ENCODE results near the gene MTF2. TPM values are rescaled to one million over a fixed set of nuclear protein-coding genes. Genes with fewer than 3 reads are reported as not detected.

The MTF2 gene
- total RNA-seq, 6 experiments from 2014 or later: 4.5 to 9.3 (median 7.1) TPM

DNA sequence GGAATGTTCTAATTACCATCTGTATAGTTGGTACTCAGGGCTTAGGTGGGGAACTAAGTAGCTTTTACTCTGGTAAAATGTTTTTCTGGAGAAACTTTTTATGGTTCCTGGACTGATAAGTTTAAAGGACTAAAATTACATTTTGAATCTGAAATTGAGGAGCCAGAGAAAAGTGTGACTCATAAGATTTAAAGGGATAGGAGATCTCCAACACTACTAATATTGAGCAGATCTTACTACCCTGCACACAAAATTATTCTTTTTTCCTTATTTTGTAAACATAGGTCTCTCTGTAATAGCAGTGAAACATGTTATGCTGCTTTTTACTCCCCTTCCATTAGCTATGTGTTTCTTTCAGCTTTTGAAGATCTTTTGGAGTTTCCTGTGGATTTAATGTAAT lies 32.5 kb downstream of the MTF2 start:
- intact Hi-C loops (cut with DNase I): no loop called here
- Histone ChIP-seq H3K9me3 (no peaks in the 10 kb centered on the region), H3K4me3 (no peak overlapping the region), H3K36me3 (peaks cover 0 to 3% (median under 1%) of the 10 kb centered on the region in 4 donors), H3K4me1 (no peaks in the 10 kb centered on the region), H3K27ac (no peak overlapping the region), H3K27me3 (no peaks in the 10 kb centered on the region)
- no peak for ATAC-seq
- DNase-seq: no peak
- TF ChIP-seq, protein P1, sequence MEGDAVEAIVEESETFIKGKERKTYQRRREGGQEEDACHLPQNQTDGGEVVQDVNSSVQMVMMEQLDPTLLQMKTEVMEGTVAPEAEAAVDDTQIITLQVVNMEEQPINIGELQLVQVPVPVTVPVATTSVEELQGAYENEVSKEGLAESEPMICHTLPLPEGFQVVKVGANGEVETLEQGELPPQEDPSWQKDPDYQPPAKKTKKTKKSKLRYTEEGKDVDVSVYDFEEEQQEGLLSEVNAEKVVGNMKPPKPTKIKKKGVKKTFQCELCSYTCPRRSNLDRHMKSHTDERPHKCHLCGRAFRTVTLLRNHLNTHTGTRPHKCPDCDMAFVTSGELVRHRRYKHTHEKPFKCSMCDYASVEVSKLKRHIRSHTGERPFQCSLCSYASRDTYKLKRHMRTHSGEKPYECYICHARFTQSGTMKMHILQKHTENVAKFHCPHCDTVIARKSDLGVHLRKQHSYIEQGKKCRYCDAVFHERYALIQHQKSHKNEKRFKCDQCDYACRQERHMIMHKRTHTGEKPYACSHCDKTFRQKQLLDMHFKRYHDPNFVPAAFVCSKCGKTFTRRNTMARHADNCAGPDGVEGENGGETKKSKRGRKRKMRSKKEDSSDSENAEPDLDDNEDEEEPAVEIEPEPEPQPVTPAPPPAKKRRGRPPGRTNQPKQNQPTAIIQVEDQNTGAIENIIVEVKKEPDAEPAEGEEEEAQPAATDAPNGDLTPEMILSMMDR (IDR thresholded peaks at IDR 0.05): no peak
- TF ChIP-seq POLR2A (IDR thresholded peaks at IDR 0.05): no peak

DNA sequence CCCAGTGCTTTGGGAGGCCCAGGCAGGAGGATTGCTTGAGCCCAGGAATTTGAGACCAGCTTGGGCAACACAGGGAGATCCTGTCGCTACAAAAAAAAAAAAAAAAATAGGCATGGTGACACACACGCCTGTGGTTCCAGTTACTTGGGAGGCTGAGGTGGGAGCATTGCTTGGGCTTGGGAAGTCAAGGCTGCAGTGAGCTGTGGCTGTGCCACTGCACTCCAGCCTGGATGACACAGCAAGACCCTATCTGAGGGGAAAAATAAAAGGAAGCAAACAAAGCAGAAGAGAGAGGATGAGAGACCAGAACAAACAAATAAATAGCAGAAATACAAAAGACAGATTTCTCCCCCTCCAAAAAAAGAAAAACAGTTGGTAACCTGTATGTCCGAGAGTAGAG lies 34.0 kb downstream of the MTF2 start:
- no peaks in the 10 kb centered on the region for H3K27me3 ChIP-seq
- 95% methylated on average over 3 of the region's 3 CpGs for WGBS (ENCODE audit: insufficient coverage, low coverage, low lambda C conversion rate, missing lambda C conversion rate)

DNA sequence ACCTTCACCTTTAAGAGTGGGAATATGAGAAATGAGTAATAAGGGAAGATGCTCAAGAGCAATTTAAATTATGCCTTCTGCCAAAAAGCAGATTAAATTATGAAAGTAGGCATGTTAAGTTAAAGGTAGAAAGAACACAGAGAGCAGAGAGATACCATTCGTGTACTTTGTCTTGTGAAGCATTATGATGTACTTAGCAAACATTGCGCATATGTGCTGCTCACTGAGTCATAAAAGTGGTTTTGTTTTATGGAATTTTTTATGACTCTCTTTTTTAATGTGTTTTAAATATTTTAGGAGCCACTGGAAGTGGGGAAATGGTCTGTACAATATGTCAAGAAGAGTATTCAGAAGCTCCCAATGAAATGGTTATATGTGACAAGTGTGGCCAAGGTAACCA lies 35.3 kb downstream of the MTF2 start:
- Histone ChIP-seq H3K9me3 (no peaks in the 10 kb centered on the region), H3K4me1 (no peaks in the 10 kb centered on the region), H3K36me3 (peaks cover 0 to 15% (median 1%) of the 10 kb centered on the region in 4 donors), H3K27ac (no peak overlapping the region), H3K4me3 (no peak overlapping the region), H3K27me3 (no peaks in the 10 kb centered on the region)
- intact Hi-C loops (cut with DNase I): no loop called here
- DNase-seq: no peak
- TF ChIP-seq, protein P1 (IDR thresholded peaks at IDR 0.05): no peak
- no peak for TF ChIP-seq POLR2A (IDR thresholded peaks at IDR 0.05)
- WGBS (ENCODE audit: insufficient coverage, low coverage, low lambda C conversion rate, missing lambda C conversion rate): 92% methylated on average over 2 of the region's 2 CpGs
- no peak for ATAC-seq

More for the DNA sequence above, 34.0 kb downstream of the MTF2 start:
- Histone ChIP-seq H3K4me3 (no peak overlapping the region), H3K4me1 (no peaks in the 10 kb centered on the region), H3K36me3 (peaks cover 0 to 9% (median 1%) of the 10 kb centered on the region in 4 donors), H3K9me3 (no peaks in the 10 kb centered on the region), H3K27ac (no peak overlapping the region)
- intact Hi-C loops (cut with DNase I): no loop called here
- DNase-seq: no peak
- TF ChIP-seq, protein P1 (IDR thresholded peaks at IDR 0.05): no peak
- no peak for TF ChIP-seq POLR2A (IDR thresholded peaks at IDR 0.05)
- no peak for ATAC-seq

DNA sequence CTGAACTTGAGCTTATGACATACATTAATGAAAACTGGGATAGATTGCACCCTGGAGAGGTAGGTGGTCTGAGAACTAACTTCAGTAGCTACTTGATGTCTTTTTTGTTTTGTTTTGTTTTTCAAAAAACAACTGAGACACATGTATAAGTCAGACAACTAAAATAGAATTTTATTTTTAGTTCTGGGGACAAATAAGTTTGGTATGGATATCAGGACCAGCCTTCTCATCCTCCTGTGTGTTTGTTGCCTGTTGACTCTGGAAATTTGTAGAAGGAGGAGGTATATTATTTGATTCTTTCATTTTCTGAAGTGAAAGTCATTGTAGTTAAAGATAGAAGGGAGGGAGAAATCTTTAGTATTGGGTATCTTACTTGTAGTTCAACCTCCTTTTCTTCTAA lies 41.5 kb downstream of the MTF2 start:
- Histone ChIP-seq H3K9me3 (no peaks in the 10 kb centered on the region), H3K27ac (no peak overlapping the region), H3K36me3 (peaks cover 0 to 15% (median 1%) of the 10 kb centered on the region in 4 donors), H3K4me1 (no peaks in the 10 kb centered on the region), H3K27me3 (no peaks in the 10 kb centered on the region), H3K4me3 (no peak overlapping the region)
- intact Hi-C loops (cut with DNase I): no loop called here
- DNase-seq: no peak
- no peak for ATAC-seq
- TF ChIP-seq, protein P1 (IDR thresholded peaks at IDR 0.05): no peak
- TF ChIP-seq POLR2A (IDR thresholded peaks at IDR 0.05): no peak

DNA sequence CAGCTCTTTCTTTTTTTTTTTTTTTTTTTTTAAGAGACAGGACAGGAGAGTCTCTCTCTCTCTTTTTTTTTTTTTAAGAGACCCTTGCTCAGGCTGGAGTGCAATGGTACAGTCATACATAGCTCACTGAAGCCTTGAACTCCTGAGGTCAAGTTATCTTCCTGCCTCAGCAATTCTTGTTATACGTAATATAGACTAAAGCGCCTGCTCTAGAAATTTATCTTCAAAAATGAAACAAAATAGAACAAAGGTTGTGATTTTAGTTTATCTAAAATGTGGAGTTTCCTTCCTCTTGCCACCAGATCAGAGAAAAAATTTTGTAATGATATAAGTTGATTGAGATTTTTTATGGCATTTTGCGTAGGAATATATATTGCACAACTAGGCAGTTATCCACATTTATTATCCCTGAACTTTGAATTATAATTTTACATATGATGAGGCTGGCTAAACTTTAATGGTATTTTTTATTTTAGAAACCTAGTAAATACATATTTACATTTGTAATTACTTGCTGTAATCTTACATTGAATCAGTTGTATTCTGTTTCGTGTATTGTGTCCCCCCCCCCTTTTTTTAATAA lies 44.2 kb downstream of the MTF2 start:
- 56% methylated on average over 4 of the region's 4 CpGs for WGBS (ENCODE audit: insufficient coverage, low coverage, low lambda C conversion rate, missing lambda C conversion rate)
- no peak for TF ChIP-seq POLR2A (IDR thresholded peaks at IDR 0.05)
- TF ChIP-seq, protein P1 (IDR thresholded peaks at IDR 0.05): no peak
- DNase-seq (no peak), ATAC-seq (peak in 3 of 4 donors; percentile 37 to 64 (median 54))
- Histone ChIP-seq H3K27me3 (no peaks in the 10 kb centered on the region), H3K36me3 (peaks cover 0 to 7% (median 0%) of the 10 kb centered on the region in 4 donors), H3K4me1 (no peaks in the 10 kb centered on the region), H3K4me3 (no peak overlapping the region), H3K9me3 (no peaks in the 10 kb centered on the region), H3K27ac (no peak overlapping the region)
- intact Hi-C loops (cut with DNase I): no loop called here
